HTERT RPE-1 (cell line): Measurements from ENCODE around the gene AMACR.

Experiments
- in situ Hi-C: fragments of 300-500 bp; cut with MboI; formaldehyde crosslinking; loops from 4 replicates; pipeline ENCODE4 v1.14.3; 2020; ENCODE audit warnings: low sequenced_read_pairs

AMACR gene

DNA sequence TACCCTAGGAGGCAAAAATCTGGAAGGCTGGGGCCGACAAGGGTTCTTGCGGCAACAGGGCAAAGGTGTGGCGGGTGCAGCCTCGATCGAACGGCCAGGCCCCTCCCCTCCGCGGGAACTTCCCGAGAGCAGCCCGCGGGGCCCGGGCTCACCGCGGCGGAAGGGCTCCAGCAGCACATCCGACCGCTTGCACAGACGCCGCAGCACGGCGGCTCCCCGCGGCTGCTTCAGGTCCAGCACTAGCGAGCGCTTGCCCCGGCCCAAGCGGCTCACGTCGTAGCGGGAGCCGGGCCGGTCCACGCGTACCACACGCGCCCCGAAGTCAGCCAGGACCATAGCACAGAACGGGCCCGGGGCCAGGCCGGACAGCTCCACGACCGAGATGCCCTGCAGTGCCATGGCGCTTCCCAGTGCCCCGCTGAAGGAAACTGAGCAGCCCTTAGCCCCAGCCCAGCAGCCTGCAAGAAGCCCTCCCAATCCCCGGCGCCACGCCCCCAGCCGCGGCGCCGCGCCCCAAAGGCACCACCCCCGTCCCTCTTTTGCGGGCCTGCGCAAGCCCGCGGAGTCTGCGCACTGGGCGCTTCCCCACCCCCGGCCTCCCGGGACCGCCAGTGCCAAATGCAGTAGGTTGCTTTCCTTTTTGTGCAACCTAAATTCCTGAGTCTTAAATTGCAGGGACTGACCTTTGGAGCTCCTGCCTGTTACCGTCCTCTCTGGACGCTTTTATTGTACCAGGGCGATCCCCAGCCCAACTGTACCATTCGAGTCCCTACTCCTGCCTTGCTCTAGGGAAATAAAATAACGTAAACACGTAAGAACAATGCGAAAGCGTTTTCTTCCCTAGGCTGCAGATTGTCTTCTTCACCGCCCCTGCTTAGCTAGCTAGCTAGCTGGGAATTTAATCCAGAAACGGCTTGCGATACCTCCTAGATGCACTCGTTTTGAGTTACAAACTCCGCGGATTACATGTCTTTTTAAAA is at the start of gene AMACR:
TSS of gene AMACR (minus strand) at position 430 of the 980 bp plus-strand sequence. CDS start at position 399, 31 bp downstream.
- in situ Hi-C loops = no loop called here

- in situ Hi-C loops = no loop called here
Observed at GRCh38 chr5:34057569-34057968, 49.7 kb upstream of the AMACR start.

DNA sequence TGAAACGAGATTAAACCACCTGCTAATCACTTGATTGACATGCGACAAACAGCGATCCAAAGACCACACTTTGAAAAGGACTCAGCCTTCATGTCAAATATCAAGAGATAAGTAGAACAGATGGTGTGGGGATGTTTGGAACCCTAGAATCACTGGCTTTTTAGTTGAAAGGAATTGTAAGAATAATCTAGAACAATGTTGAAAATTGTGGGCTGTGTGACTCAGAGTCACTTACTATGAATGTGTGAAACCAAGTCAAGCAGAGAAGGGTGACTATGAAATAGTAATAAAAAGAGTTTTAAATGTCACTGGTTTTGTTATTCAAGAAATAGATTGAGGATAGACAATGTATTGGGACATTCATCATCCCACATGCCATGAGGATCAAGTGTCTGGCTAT is 49.3 kb upstream of the AMACR start:
- in situ Hi-C loops = no loop called here

- in situ Hi-C loops = no loop called here
Observed at GRCh38 chr5:34055667-34056066, 47.8 kb upstream of the AMACR start.

DNA sequence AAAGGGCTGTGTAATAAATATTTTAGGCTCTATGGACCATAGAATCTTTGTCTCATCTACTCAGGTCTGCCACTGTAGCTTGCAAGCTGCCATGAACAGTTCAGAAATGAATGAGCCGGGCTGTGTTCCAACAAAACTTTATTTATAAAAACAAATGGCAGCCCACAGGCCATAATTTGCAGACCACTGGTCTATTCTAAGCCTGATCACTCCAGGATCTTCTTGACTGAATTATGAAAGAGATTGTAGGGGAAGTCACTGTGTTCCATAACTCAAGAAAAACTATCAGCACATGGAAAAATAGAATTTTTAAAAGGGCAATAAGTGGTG is 46.5 kb upstream of the AMACR start:
- in situ Hi-C loops = no loop called here

DNA sequence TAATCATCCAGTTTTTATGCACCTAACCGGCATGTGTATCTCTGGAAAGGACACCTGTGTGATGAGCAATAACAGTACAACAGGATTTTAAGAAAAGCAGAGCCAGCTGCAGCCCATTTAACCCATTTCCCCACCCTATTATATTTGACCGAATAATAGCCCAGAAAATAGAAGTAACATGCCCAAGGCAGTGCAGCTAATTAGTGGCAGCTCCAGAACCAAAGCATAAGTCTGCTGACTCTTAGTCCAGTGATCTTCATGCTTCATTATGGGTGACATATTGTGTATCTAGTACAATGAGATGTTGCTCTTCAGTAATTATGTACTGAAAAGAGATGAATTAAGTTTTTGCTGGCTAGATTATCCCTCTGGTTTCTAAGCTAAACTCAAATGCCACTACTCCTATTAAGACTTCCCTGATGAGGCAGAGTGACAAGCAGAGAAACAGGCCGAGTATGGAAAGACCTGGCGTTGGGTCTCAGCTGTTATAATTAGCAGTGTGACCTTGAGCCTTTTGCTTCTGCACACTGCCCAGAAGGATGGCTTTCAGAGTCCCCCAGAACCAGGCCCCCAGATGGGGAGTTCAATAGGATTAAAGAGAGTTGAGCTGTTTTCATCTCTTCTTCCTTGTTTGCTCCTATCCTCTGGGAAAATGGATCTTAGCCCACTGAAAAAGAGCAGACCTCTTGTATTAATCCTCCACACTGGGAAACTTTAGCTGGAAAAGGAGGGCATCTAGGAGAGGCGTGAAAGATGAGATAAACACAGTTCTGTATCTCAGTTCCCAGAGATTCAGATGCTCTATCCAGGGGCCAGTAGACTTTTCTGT is 45.9 kb upstream of the AMACR start:
- in situ Hi-C loops = no loop called here

DNA sequence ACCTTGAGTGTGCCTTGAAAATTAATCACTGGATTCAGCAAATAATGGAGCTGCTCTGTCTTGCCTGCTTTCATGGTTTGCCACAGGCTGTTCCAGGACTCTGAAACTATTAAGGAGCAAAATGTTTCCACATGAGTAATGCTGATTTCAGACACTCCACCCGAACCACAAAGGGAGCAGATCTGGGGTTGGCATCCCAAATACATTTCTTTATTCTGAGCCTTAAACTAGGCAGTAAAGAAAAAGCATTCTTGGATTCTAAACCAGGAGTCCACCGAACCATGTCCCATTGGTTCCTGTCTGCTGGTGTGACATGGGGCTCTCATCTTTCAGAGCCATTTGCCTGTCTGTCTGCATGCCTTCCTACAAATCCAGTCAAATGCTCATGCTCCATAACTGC is 45.3 kb upstream of the AMACR start:
- in situ Hi-C loops = no loop called here

DNA sequence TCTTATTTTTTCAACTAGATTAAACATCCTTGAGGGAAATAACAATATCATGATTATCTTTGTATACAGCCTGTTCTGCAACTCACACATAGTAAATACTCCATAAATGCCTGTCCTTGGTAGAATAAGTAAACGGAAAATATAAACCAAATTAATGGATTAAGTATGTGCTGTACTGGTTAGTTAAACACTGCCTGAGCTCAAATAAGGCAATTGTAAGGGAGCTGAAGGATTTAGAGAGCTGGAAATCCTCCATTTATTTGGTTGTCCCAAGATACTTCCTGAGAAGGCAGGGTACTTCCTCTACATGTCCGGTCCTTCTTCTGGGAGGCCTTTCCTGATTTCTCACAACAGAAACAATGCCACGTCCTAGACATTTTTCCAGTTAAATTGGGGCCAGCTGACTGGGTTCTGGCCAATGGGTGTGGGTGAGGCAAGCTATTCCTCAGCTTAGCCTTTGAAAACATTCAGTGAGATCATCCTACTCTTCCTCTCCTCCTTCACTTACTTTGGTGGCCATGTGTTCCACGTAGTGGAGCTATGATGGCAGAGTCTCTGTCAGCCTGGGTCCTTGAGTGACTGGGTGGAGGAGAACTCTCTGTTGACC is 43.6 kb upstream of the AMACR start:
- in situ Hi-C loops = no loop called here

GRCh38 chr5:34047774-34048572 is 40.1 kb upstream of the AMACR start:
- in situ Hi-C loops = no loop called here

- in situ Hi-C loops = no loop called here
Observed at GRCh38 chr5:34047143-34047542, 39.3 kb upstream of the AMACR start.

DNA sequence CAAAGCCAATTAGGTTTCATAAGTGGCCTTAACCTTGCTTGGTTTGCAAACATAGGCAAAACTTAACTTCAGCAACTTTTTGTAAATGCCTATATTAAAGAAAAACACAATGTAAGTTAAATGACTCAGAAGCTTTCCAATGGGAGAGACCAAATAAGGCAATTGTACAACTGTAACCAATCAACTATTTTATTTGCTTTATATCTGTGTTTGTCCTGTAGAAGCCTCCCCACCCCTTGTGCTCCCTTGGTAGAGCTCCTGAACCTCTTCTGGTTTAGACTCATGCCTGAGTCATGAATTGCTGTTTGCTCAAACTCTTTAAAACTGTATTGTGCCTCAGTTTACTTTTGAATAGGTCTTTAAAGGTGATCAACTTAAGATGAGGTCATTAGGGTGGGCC is 38.1 kb upstream of the AMACR start:
- in situ Hi-C loops = no loop called here

DNA sequence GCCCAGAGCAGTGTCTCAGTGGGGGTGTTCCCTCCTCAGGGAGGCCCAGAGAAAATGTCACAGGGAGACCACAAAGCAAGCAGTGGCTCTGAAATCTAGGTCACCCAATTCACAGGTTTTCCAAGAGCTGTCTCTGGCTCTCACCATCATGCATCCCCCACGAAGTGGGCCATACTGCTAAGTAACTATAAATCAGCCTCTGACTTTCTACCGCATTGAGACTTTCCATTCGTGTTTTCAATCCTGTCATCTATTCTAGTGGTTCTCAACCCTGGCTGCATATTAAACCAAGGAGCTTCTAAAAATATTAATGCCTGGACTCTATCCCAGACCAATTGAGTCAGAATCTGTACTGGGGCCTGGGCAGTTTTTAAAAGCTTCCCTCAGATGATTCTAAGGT is 37.2 kb upstream of the AMACR start:
- in situ Hi-C loops = no loop called here

GRCh38 chr5:34043099-34043876 is 35.4 kb upstream of the AMACR start, which contains the start of gene C1QTNF3:
TSS of gene C1QTNF3 (minus strand) at chr5:34043213. CDS start at chr5:34043125, 88 bp downstream.
- in situ Hi-C loops = no loop called here

DNA sequence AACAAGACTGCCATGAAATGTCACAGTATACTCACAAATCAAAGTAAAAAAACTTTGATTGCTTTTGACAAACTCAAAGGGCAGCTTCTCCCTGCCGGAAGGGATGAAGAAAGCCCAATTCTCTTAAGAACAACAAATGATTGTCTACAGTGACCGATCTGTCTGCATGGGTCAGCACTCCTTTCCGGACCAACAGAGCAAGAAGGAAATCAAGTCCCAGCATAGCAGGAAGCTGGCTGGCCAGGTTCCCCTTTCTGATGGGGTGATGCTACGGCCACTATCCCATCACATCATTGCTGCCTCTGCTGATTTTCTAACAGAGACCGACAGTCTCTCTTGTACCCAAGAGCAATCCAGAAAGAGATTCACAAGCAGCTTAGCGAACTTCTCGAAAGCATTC is 34.5 kb upstream of the AMACR start:
- in situ Hi-C loops = no loop called here

GRCh38 chr5:34041247-34041972 is 33.6 kb upstream of the AMACR start:
- in situ Hi-C loops = no loop called here

DNA sequence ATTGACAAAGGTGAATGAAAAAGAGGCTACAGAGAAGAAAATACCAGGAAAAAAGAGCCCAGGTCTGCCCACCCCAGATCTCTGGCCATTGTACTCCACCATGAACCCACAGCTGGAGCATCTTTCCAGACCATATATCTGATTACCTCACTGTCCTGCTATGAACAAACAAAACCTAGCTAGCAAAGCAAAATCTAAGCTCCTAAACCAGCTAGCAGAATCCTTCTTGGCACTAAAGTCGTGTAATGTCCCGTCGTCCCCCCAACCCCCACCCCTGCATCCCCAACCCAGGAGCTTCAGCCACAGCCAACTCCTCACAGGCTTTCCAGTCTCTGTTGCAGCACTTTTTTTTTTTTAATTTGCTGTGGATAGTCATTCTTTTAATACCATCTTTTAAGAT is 32.6 kb upstream of the AMACR start:
- in situ Hi-C loops = no loop called here

DNA sequence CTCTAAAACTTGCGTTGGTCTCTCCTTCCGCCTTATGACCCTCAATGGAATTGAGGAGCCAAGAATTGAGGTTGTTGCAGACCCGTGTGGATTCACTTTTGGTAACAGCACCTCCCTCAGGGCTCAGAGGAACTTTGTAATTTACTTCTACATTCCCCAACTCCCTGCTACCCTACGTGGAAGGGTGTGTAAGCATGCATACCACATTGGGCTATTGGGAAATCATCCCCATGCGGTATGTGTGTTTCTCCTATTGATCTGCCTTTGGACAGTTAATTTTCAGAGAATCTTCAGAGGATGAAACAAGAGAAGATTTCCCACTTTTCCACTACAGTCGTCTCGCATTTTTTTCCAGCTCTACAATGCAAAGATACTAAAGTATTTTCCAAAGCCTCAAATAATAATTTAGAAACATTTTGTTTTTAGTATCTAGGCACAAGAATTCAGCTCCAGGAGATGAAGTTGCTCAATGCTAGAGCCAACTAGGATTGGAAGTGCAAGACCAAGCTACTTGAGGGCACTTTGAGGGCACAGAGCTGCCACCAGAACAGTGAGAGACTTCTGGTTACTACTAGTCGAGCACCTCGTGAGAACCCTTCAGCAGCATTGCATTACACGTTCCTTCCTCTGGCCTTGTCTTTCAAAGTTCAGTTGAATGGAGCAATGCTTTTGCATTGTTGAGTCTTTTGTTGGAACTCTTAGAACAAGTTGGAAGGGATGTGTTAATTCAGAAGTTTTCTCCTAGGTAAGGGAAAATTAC is 31.7 kb upstream of the AMACR start:
- in situ Hi-C loops = no loop called here

- in situ Hi-C loops = no loop called here
Observed at GRCh38 chr5:34038838-34039237, 31.0 kb upstream of the AMACR start.
